ENCODE measurements around the gene LIPM.

The LIPM gene

DNA sequence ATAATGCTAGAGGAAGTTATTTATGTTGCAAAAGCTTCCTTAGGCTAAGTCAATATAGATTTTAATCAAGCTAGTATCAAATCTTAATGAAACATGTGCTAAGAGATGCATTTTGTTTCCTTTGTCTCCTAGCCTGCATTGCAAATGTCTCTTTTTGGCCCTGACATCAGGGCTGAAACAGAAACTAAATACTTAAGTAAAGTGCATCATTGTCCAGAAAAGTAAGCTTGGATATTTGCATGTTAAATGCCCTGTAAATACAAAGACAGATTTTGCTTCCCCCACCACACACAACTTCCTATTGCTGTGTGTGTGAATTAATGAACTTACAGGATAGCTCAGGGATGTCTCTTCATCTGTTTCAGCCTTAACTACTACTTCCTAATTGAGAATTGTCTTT lies 67.6 kb downstream of the LIPM start:
- Mint-ChIP-seq H3K36me3 (ENCODE audit: low read depth) (no peaks in the 10 kb centered on the region), H3K27ac (no peak overlapping the region), H3K4me1 (ENCODE audit: low read depth) (peaks cover 2% of the 10 kb centered on the region), H3K4me3 (no peak overlapping the region), H3K27me3 (no peaks in the 10 kb centered on the region), H3K9me3 (no peaks in the 10 kb centered on the region)
- no peak for DNase-seq
